K562 (cell line): Measurements from ENCODE around the gene SATB2. TPM values are rescaled to one million over a fixed set of nuclear protein-coding genes. Genes with fewer than 3 reads are reported as not detected.

Source experiments
- ASH1L ChIP-seq: fragments of 450-650 bp; IDR thresholded peaks from 2 replicates; pipeline ENCODE4 v1.6.1; 2018; ENCODE audit warnings: borderline replicate concordance, mild to moderate bottlenecking, low read depth; ENCODE audit not compliant: partially characterized antibody
- CC2D1A ChIP-seq: fragments of 450-650 bp; IDR thresholded peaks from 2 replicates; pipeline ENCODE4 v1.6.1; 2017; ENCODE audit warnings: mild to moderate bottlenecking
- CCNT2 ChIP-seq: IDR thresholded peaks from 2 replicates; pipeline ENCODE4 v1.6.1; 2011; ENCODE audit warnings: borderline replicate concordance, low read depth, mild to moderate bottlenecking, moderate library complexity, mixed read lengths, low read length; ENCODE audit not compliant: insufficient read length; ENCODE audit errors: extremely low read depth
- ETS2 ChIP-seq: IDR thresholded peaks from 2 replicates; pipeline ENCODE4 v1.6.1; 2016; ENCODE audit warnings: borderline replicate concordance, missing genetic modification characterization, mild to moderate bottlenecking, moderate library complexity, missing compliant biosample characterization; ENCODE audit not compliant: poor library complexity, severe bottlenecking
- FUS ChIP-seq: fragments of 200-400 bp; formaldehyde crosslinking; optimal IDR thresholded peaks from 2 replicates; pipeline ENCODE3; 2017; ENCODE audit warnings: low read depth, low read length
- HMG20B ChIP-seq: fragments of 250-450 bp; sonication (Bioruptor Pico); IDR thresholded peaks from 2 replicates; pipeline ENCODE4 v1.5.0; 2021; ENCODE audit warnings: mild to moderate bottlenecking
- HNRNPK ChIP-seq: fragments of 200-400 bp; formaldehyde crosslinking; IDR thresholded peaks from one replicate; pipeline ENCODE4 v1.6.1; 2018; ENCODE audit warnings: mild to moderate bottlenecking, low read depth, low read length; ENCODE audit not compliant: poor library complexity, severe bottlenecking
- HOXB6 ChIP-seq: fragments of 250-450 bp; sonication (Bioruptor Pico); IDR thresholded peaks from 2 replicates; pipeline ENCODE4 v1.5.1; 2022; ENCODE audit warnings: mild to moderate bottlenecking, borderline replicate concordance
- KDM2B ChIP-seq: fragments of 250-450 bp; sonication (Bioruptor Pico); IDR thresholded peaks from 2 replicates; pipeline ENCODE4 v1.8.0; 2021; ENCODE audit warnings: mild to moderate bottlenecking, moderate library complexity
- MECOM ChIP-seq: fragments of 250-450 bp; sonication (Bioruptor Pico); IDR thresholded peaks from 2 replicates; pipeline ENCODE4 v1.8.0; 2022; ENCODE audit warnings: inconsistent platforms
- PHB2 ChIP-seq: fragments of 450-650 bp; IDR thresholded peaks from 2 replicates; pipeline ENCODE4 v1.6.1; 2017; ENCODE audit warnings: low read depth
- PYGO2 ChIP-seq: fragments of 450-650 bp; IDR thresholded peaks from 2 replicates; pipeline ENCODE4 v1.6.1; 2016; ENCODE audit warnings: mild to moderate bottlenecking, missing genetic modification characterization, moderate library complexity, missing compliant biosample characterization
- TAF15 ChIP-seq: fragments of 200-400 bp; formaldehyde crosslinking; IDR thresholded peaks from 2 replicates; pipeline ENCODE4 v1.6.1; 2017; ENCODE audit warnings: mild to moderate bottlenecking, low read depth, low read length, moderate library complexity
- TSC22D4 ChIP-seq: fragments of 450-650 bp; IDR thresholded peaks from 2 replicates; pipeline ENCODE4 v1.6.1; 2016; ENCODE audit warnings: missing genetic modification characterization, missing biosample characterization, control low read depth
- U2AF2 ChIP-seq: fragments of 200-400 bp; formaldehyde crosslinking; optimal IDR thresholded peaks from 2 replicates; pipeline ENCODE3; 2017; ENCODE audit warnings: low read depth, mild to moderate bottlenecking, low read length
- ZFPM2 ChIP-seq: fragments of 250-450 bp; sonication (Bioruptor Pico); IDR thresholded peaks from 2 replicates; pipeline ENCODE4 v1.5.1; 2022; ENCODE audit warnings: mild to moderate bottlenecking
- ZNF253 ChIP-seq: fragments of 250-450 bp; sonication (Bioruptor Pico); conservative IDR thresholded peaks from 2 replicates; pipeline ENCODE4 v1.6.1; 2021; ENCODE audit warnings: mild to moderate bottlenecking
- polyA plus RNA-seq, 8 experiments: library from polyadenylated mRNA; depleted of rRNA in 4 of 8; stranded (reverse) in 5 of 8; unstranded in 3 of 8; fragments of >200 nt; fragmentation: Nextera tagmentation in 2 of 8; fragmentation: Illumina TruSeq in 1 of 8; extraction: Ambion mirVana in 2 of 8; extraction: Trizol in 1 of 8; gene quantifications; 2 replicates each; pipeline versions ENCODE4 v1.2.1 to v1.2.3, GENCODE V29; 2011 to 2014; ENCODE audit warnings: inconsistent platforms in 1 of 8, missing spikeins in 1 of 8
- total RNA-seq, 7 experiments: library from RNA; depleted of rRNA in 6 of 7; stranded (reverse); fragments of >200 nt in 6 of 7; fragmentation: Illumina TruSeq in 2 of 7; extraction: Trizol in 2 of 7; gene quantifications; 2 replicates each; pipeline versions ENCODE4 v1.2.1 to v1.2.3, GENCODE V29; 2011 to 2021; ENCODE audit warnings: low replicate concordance in 1 of 7
- TF ChIP-seq, protein P1 (sequence below): sonication (generic); formaldehyde crosslinking; IDR thresholded peaks from 2 replicates; pipeline ENCODE4 v1.8.1; 2023; ENCODE audit warnings: mild to moderate bottlenecking, missing genetic modification reagents, moderate library complexity
- TF ChIP-seq, protein P2 (sequence below): fragments of 450-650 bp; IDR thresholded peaks from 2 replicates; pipeline ENCODE4 v1.6.1; 2016; ENCODE audit warnings: antibody characterized with exemption
- TF ChIP-seq, protein P3 (sequence below): fragments of 450-650 bp; IDR thresholded peaks from 2 replicates; pipeline ENCODE4 v1.6.1; 2017; ENCODE audit warnings: mild to moderate bottlenecking, moderate library complexity
- TF ChIP-seq, protein P4 (sequence below): fragments of 250-450 bp; sonication (Bioruptor Pico); IDR thresholded peaks from 2 replicates; pipeline ENCODE4 v1.8.0; 2022; ENCODE audit warnings: inconsistent platforms
- TF ChIP-seq, protein P5 (sequence below): fragments of 200-800 bp; sonication (Bioruptor generic); IDR thresholded peaks from 2 replicates; pipeline ENCODE4 v1.6.1; 2017; ENCODE audit warnings: missing genetic modification characterization, missing compliant biosample characterization

Gene SATB2
- total and polyA plus RNA-seq, 9 of the 15 experiments (the other 6 are each of a cell fraction or from before 2014, with no cell fraction given), result 4.5 to 34.0 (median 15.1) TPM

- TF ChIP-seq, protein P1, sequence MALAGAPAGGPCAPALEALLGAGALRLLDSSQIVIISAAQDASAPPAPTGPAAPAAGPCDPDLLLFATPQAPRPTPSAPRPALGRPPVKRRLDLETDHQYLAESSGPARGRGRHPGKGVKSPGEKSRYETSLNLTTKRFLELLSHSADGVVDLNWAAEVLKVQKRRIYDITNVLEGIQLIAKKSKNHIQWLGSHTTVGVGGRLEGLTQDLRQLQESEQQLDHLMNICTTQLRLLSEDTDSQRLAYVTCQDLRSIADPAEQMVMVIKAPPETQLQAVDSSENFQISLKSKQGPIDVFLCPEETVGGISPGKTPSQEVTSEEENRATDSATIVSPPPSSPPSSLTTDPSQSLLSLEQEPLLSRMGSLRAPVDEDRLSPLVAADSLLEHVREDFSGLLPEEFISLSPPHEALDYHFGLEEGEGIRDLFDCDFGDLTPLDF (CRISPR knock-in tag), result no peak
- TF ChIP-seq PYGO2 (tag), result no peak
- TF ChIP-seq, protein P2, sequence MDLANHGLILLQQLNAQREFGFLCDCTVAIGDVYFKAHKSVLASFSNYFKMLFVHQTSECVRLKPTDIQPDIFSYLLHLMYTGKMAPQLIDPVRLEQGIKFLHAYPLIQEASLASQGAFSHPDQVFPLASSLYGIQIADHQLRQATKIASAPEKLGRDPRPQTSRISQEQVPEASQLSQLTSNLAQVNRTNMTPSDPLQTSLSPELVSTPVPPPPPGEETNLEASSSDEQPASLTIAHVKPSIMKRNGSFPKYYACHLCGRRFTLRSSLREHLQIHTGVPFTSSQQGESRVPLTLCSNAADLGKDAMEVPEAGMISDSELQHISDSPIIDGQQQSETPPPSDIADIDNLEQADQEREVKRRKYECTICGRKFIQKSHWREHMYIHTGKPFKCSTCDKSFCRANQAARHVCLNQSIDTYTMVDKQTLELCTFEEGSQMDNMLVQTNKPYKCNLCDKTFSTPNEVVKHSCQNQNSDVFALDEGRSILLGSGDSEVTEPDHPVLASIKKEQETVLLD, result no peak; the same call in 1 of the 2 replicates
- no peak for TF ChIP-seq U2AF2
- no peak for TF ChIP-seq FUS
- no peak for TF ChIP-seq MECOM (CRISPR knock-in tag)
- TF ChIP-seq, protein P3, sequence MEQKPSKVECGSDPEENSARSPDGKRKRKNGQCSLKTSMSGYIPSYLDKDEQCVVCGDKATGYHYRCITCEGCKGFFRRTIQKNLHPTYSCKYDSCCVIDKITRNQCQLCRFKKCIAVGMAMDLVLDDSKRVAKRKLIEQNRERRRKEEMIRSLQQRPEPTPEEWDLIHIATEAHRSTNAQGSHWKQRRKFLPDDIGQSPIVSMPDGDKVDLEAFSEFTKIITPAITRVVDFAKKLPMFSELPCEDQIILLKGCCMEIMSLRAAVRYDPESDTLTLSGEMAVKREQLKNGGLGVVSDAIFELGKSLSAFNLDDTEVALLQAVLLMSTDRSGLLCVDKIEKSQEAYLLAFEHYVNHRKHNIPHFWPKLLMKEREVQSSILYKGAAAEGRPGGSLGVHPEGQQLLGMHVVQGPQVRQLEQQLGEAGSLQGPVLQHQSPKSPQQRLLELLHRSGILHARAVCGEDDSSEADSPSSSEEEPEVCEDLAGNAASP, result no peak
- TF ChIP-seq, protein P4, sequence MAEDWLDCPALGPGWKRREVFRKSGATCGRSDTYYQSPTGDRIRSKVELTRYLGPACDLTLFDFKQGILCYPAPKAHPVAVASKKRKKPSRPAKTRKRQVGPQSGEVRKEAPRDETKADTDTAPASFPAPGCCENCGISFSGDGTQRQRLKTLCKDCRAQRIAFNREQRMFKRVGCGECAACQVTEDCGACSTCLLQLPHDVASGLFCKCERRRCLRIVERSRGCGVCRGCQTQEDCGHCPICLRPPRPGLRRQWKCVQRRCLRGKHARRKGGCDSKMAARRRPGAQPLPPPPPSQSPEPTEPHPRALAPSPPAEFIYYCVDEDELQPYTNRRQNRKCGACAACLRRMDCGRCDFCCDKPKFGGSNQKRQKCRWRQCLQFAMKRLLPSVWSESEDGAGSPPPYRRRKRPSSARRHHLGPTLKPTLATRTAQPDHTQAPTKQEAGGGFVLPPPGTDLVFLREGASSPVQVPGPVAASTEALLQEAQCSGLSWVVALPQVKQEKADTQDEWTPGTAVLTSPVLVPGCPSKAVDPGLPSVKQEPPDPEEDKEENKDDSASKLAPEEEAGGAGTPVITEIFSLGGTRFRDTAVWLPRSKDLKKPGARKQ (CRISPR knock-in tag), result no peak
- no peak for TF ChIP-seq PHB2
- TF ChIP-seq ASH1L, result no peak
- no peak for TF ChIP-seq ZFPM2 (CRISPR knock-in tag)
- no peak for TF ChIP-seq ZNF253 (CRISPR knock-in tag)
- TF ChIP-seq CCNT2, result no peak
- TF ChIP-seq HOXB6 (CRISPR knock-in tag), result no peak
- TF ChIP-seq HNRNPK, result no peak
- TF ChIP-seq ETS2, result no peak
- no peak for TF ChIP-seq TAF15
- no peak for TF ChIP-seq HMG20B (CRISPR knock-in tag)
- TF ChIP-seq, protein P5, sequence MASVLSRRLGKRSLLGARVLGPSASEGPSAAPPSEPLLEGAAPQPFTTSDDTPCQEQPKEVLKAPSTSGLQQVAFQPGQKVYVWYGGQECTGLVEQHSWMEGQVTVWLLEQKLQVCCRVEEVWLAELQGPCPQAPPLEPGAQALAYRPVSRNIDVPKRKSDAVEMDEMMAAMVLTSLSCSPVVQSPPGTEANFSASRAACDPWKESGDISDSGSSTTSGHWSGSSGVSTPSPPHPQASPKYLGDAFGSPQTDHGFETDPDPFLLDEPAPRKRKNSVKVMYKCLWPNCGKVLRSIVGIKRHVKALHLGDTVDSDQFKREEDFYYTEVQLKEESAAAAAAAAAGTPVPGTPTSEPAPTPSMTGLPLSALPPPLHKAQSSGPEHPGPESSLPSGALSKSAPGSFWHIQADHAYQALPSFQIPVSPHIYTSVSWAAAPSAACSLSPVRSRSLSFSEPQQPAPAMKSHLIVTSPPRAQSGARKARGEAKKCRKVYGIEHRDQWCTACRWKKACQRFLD, result no peak
- no peak for TF ChIP-seq TSC22D4 (tag)
- TF ChIP-seq CC2D1A, result no peak
- TF ChIP-seq KDM2B (CRISPR knock-in tag), result no peak
Observed at GRCh38 chr2:199431746-199432213, 26.0 kb downstream of the SATB2 start (continued).
